Measurements from ENCODE around the gene PDE4D.
"Not testable (repeated sequence)": the region's sequence is repeated elsewhere in the genome, so short reads cannot be mapped to it uniquely, and the experiment has no call there.

PDE4D gene

DNA sequence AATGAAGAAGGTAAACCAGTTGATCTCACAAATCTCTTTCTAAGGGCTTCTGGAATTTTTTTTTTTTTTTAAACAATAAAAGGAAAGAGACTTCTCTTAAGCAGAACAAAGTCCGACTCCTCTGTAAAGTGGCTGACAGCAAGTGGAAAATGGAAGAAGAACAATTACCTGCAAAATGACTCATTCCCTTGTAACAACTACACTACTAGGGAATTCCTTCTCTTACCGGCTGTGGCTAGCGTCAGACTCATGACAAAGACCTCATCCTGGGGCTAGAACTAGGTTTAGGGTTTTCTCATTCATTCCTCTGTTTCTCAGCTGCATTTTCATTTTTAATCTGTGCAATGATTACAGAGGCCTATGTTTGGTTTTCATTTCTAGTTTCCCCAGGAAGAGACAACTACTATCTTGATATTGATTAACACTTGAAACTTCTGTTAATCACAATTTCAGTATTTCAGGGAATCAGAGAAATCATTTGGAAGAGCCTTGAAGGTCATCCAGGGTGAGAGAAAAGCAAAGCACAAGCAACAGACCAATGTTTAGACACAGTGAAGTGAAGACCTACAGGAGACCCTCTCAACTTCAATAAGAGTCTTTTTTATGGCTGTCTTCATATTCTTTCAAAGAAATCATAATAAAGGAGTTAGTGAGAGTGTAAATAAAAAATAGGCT, 872.8 kb downstream of the PDE4D start:
- no peak for DNase-seq

DNA sequence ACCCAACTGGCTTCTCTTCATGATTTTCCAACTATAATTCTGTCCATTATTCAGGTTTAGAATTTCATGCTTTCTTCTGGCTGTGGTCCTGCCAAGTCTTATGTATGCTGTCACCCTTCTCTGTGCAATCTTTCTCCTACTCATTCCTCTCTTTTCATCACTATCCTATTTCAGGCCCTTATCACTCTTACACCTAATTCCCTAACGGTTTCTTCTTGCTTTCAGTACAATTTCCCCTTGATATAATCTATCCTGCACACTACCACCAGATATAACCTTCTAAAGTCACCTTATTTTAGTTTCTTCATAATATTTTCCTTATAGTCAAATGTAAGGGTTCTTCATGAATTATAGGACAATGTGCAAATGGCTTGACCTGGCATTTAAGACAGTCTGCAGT, 874.4 kb downstream of the PDE4D start:
- DNase-seq: no peak

DNA sequence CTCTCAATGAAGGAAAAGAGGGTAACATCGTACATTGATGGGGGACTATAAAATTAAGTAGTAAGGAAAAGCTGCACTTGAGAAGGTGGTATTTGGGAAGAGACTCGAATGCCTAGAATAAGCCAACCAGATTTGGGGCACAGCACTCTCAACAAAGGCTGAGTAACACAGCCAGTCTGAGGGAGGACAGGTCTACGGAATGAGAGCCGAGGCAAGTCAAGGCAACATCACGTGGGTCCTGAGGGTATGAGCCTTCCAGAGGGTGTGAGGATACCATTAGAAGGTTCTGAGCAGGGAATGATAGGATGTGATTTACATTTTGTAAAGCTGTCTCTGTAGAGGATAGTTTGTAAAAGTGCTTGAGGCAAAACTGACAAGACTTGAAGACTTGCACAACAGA, 876.6 kb downstream of the PDE4D start:
- DNase-seq: no peak

DNA sequence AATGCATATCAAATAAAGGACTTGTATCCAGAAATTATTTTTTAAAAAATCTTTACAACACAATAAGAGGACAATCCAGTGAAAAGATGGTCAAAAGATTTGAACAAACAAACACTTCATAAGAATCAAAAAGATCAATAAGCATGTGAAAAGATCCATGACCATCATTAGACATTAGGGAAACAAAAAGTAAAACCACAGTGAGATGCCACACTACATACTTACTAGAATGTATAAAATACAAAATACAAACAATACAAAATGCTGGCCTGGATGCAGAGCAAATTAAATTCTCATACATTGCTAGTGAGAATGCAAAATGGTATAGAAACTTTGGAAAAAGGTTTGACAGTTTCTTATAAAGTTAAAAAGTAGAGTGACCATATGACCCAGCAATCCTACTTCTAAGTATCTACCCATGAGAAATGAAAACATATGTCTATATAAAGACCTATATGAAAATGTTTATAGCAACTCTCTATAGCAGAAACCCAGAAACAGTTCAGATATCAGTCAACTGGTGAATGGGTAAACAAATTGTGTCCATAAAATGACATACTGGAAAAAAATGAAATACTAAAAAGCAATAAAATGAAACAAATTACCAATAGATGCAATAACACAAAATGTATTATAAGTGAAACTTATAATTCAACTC, 884.6 kb downstream of the PDE4D start:
- no peak for DNase-seq

DNA sequence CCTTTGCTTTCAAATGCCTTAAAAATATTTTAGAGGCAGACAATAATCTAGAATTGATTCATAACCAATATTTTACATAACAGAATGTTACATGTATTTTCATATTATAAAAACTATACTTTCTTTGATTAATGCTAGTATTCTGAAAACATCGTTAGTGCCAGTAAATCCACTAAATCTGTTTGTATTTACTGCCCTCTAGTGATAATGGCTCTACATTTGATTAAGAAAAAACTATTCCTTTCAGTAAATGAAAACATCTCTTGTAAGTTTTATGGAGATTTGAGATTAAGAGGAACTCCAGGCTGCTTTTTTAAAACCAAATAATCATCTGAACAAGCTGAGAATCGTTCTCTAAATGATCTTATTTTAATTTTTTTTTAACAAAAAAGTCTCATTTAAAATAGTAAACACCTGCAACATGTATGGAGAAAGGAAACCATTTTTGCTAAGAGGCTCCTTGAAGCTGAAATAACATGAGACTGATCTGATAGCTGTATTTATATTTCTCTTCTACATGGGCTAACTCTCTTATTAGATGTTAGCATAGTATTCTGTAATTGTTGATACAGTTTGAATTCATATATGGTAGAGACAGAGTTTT, 886.0 kb downstream of the PDE4D start:
- no peak for DNase-seq

DNA sequence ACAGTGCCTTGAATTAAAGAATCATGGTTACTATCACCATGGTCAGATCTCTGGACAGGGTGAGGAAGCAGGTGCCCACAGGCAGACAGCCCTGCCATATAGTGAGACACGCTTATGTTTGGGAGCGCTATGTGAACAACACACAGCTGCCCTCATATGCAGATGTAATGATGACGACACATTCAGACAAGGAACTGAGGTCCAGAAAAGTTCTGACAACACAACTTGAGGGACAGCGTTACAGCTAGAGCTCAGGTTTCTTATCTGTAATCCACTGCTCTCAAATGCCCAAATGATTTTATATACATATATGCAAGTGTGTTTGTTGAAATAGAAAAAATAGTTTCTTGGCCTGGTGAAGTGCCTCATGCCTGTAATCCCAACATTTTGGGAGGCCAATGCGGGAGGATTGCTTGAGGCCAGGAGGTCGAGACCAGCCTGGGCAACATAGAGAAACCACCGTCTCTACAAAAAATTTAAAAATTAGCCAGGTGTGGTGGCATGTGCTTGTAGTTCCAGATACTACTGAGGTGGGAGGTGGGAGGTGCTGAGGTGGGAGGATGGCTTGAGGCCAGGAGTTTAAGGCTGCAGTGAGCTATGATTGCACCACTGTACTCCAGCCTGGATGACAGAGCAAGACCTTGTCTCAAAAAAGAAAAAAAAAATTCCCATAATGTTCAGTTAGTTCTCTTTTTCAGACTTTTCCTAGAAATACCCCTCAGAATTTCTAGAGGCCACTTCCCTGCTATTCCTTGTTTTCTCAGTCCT, 887.4 kb downstream of the PDE4D start:
- no peak for DNase-seq

DNA sequence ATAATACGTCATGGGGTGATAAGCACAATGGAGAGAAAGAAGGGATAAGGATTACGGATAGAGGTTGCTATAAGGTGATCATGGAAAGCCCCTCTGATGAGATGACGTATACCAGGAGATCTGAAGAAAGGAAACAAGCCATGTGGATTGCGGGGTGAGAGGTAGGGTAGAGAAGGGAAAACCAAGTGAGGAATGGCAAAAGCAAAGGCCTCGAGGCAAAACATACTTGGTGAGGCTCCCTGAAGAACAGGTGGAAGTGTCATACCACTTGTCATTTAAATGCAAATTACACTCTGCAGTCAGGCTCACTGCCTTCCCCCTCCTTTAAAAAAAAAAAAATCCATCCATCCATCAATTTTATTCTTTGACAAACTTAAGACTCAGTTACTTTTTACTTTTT, 889.9 kb downstream of the PDE4D start:
- no peak for DNase-seq

DNA sequence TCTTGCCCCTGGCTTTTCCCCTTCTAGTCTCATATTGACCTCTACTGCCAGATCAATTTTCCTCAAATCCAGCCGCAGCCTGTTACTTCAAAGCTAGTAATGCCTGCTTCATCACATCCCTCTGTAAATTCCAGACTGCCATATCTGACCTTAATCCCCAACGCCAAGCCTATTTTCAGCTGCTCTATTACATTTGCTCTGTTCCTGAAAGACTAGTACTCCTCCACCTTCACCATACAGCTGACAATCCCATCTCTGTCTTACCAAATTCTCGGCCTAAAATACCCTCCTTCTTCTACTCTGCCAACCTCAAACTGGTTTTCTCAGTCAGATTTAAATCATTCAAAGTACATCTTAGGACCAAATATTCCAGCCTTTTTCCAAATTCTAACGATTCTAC, 890.4 kb downstream of the PDE4D start:
- no peak for DNase-seq

DNA sequence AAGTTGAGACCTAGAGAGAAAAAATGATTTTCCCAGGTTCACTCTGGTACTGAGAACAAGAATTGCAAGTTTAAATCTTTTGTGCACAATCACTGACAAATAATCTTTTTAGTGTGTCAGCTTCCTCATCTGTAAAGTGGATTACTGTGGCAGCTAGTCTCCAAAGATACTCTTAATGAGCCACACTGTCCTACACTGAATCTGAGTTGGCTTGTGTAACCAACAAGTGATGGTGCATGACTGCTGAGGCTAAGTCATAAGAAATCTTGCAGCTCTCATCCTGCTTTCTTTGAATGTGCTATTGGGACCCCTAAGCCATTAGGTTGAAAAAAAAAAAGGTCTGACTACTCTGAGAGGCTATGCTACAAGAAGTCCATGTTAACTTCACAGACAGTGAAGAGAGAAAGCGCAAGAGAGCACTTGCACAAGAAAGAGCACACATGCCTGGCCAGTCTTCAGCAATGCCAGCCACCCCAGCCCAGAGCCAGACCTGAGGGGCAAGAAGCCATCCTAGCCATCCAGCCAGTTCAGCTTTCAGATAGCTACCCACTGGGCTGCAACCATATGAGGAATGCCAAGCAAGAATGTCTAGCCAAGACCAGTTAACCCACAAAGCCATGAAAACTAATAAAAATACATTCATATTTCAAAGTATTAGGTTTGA, 891.2 kb downstream of the PDE4D start:
- no peak for DNase-seq

DNA sequence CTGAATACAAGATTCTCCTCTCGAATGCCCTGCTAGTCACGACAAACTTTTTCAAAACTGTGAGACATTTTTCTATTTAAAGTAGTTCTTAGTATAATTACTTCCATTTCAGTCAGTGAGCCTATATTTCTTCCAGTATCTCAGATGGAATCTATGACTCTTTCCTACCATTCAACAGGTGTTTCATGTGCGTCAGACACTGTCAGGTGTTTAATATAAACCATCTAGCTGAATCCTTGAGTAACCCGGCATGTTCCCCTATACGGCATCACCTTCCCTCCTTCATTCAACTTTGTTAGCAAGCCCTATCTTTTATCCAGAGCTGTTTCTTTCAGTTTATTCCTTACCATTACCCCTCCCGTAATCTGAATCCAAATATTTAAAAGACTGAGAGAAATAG, 891.8 kb downstream of the PDE4D start:
- DNase-seq: no peak

DNA sequence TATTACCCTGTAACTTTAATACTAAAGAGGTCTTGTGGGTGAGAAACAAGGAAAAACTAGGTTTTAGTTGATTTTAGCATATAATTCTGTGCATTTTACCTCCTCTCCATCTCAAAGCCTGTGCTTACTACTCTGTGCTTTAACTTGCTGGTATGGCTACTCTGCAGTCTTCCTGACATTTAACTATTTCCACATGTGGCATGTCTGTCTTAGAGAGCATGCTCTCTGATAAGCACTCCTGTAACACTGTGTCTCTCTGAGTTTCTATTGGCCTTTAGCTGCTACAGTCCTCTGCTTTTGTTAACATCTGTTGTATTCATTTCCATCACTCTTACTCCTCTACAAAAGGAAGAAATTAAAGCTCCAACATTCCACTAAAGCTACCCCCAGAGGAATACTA, 892.4 kb downstream of the PDE4D start:
- no peak for DNase-seq

DNA sequence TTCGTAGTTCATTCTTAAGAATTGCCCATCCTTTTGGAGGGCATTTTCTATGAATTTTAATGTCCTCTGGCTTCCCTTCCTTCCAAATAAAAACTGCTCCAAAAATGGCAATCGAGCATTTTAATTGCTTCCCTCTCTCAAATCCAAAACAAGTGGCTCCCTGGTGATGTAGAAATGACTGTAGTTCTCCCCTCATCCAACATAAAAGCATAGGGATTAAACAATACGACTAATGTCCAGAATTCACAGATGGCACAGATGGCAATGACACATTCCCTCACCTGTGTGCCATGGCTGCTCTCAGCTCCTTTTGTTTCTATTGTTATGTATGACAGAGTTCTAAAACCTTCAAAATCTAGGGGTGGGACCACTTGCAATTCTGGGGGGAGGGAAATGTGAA, 893.3 kb downstream of the PDE4D start:
- DNase-seq: no peak

DNA sequence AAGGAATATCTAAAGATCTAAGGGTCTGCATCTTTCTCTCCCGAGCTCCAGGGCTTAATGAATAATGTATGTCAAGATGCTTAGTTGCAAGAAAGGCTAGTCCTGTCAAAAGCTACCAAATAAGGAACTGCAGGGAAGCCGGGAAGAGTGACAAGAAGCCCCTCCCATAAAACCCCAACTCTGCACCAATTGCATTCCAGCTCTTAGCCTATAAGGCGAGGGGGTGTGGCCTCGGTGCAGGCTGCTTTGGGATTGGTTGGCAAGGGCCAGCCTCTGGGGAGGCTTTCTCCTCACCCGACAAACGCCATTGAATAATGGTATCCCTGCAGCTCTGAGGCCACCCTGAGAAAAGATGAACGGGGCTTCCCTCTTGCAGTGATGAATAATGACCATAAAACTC, 893.7 kb downstream of the PDE4D start:
- no peak for DNase-seq

DNA sequence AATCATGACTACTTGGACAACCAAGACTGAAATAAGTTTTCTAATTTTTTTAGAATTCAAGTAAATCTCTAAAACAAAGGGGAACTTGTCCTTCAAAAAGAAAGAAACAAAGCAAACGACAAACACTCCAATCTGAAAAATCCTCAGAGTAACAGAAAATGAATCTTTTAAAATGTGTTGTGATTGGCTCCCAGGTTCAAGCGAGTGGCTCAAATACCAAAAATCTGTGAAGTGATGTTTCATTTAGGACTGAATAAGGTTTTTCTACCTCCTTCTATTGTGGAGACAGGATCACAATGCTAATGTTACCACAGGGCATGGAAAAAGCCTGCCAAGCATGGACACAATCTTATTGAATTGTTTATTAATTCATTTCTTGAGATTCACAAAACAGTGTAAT, 895.0 kb downstream of the PDE4D start:
- DNase-seq: no peak

DNA sequence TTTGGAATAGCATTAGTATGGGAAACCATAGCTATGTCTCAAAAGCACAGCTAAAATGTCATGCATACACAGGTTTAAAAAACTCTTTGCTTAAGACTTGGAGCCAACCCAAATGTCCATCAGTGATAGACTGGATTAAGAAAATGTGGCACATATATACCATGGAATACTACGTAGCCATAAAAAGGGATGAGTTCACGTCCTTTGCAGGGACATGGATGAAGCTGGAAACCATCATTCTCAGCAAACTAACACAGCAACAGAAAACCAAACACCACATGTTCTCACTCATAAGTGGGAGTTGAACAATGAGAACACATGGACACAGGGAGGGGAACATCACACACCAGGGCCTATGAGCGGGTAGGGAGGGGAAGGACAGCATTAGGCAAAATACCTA, 897.7 kb downstream of the PDE4D start:
- not testable (repeated sequence) for DNase-seq

DNA sequence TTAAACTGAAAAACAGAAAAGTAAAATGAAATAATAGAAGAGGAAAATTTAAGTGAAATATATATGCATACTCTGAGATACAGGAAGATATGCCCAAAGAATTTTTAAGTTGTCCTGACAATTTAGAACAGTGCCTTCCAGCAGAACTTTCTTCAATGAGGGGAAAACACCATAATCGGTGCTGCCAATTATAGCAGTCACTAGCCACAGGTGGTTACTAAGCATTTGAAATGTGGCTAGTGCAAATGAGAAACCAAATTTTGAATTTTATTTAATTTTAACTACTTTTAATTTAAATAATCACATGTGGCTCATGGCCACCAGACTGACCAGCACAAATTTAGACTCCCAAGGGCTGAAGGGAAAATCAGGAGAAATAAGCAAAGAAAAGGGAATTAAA, 900.1 kb downstream of the PDE4D start:
- DNase-seq: no peak

DNA sequence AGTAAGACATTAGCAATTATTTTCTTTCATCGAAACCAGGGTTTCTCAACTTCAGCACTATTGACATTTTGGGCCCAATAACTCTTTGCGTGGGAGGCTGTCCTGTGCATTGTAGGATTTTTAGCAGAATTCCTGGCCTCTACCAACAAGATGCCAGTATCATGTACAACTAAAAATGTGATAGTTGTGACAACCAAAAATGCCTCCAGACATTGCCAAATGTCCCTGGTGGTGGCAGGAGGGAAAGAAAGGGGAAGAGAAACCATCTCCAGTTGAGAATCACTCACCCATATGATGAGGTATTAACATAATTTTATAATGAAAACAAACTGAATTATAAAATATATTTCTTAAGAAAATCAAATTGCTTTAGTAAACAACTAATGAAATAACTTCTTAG, 904.6 kb downstream of the PDE4D start:
- DNase-seq: no peak

DNA sequence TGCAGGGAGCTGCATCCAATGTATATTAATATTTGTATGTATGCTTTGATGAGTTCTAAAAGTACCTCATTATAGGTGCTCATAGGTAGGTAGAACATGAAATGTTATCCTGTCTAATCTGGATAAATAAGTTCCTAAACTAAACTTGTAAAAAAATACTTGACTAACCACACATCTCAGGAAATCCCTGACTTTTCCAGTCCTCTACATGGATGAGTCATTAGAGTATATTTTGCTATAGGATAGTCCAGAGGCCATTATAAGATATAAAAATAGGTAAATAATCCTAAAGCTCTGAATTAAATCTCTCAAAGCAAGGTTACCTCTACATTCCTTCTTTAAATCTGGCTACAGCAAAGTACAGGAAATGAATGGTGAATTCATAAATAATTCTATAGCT, 906.3 kb downstream of the PDE4D start:
- no peak for DNase-seq

DNA sequence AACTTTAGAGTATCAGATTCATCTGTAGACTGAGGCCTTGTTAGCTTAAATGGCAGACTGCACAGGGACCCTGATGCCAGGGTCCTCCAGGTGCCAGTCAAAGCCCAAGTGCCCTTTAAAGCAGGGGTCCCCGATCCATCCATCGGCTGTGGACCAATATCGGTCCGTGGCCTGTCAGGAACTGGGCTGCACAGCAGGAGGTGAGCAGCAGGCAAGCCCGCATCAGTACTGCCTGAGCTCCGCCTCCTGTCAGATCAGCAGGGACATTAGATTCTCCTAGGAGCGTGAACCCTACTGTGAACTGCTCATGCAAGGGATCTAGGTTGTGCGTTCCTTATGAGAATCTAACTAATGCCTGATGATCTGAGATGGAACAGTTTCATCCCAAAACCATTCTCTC, 907.2 kb downstream of the PDE4D start:
- DNase-seq: no peak

DNA sequence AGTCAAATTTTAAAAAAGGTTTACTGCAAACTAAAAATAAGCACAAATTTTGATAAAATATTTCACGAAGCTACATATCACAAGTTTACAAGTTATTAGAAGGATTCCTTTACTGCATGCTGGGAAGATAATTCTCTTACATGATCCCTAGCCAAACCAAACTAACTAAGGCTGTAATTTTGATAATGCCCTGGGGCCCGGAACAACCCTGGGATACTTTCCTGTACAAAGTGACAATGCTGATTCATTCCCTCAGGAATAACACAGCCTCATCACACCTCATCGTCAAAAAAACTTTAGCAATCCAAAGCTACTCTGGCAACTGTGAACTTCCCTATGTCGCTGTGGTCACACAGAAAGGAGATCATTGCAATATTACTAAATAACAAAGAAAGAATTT, 907.8 kb downstream of the PDE4D start:
- DNase-seq: no peak

DNA sequence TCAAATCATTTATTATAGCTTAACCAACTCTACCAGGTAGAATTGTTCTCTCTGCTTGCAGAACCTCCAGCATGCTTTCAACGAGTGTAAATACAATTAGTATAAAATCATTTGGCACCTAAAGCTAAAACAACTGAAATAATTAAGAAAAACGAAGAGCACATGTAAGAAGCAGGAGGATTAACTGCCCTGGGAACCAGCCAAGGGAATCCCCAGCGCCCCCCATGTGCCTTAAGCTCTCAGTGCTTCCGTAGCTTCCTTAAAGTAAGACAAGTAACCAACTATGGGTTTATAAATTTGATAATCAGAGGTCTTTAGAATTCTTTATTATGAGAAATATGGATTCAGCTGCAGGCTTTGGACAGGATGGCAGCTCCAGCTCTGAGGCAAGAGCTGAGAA, 908.2 kb downstream of the PDE4D start:
- no peak for DNase-seq

DNA sequence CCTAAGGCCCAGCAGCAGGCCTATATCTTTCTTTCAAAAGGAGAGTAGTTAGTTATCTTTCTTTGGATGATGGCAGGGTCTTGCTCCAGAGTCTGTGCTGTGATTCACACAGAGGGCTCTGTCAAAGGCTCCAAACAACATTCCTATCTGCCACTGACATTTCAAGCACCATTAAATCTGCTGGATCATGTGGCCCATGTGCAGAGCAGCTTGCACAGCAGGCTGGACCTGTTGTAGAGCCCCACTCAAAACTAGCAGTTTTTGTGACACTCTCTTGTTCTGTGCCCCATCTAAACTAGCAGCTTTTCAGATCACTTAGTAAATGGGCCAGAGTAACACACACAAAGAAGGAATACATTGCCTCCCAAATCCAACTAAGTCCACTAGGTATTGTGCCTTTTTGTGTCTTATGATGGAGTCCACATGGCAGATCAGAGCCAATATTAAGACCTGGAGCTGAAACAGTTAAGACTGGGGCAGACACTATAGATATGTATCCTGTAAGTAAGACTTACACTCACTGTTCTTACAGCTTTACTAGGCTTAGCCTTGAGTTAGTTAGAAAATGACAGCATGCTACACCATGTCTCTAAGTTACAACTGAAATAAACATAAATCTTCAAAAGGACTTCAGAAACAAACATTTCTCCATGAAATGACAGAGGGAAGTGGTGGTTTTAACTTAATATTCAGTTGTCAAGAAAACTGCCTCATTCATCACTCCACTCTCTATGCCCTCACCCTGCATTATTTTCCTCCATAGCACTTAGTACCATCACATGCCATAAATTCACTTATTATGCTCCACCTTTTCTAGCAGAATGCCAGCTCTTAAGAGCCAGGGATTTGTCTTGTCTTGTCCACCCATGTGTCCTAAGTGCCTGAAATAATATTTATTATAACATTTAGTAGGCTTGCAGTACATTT, 909.7 kb downstream of the PDE4D start:
- DNase-seq: no peak

All from right hindlimb (tissue), 1 donor.